PFSK-1 (cell line): Measurements from ENCODE around the gene CEMIP.

Experiments
- FOXP2 ChIP-seq: optimal IDR thresholded peaks from 2 replicates; pipeline ENCODE3; 2011; ENCODE audit warnings: borderline replicate concordance, control low read depth, inconsistent platforms; ENCODE audit not compliant: insufficient read depth; ENCODE audit errors: extremely low read length, extremely low read depth
- POLR2AphosphoS5 ChIP-seq: IDR thresholded peaks from 2 replicates; pipeline ENCODE4 v1.6.1; 2012; ENCODE audit warnings: low read depth, mild to moderate bottlenecking, control low read depth, low read length, moderate library complexity
- SIN3A ChIP-seq: IDR thresholded peaks from 2 replicates; pipeline ENCODE4 v1.6.1; 2012; ENCODE audit warnings: mild to moderate bottlenecking, low read length, moderate library complexity, borderline replicate concordance; ENCODE audit not compliant: insufficient read depth
- TAF1 ChIP-seq: IDR thresholded peaks from 2 replicates; pipeline ENCODE4 v1.6.1; 2012; ENCODE audit warnings: low read length, control low read depth, borderline replicate concordance; ENCODE audit not compliant: insufficient read depth
- TF ChIP-seq, protein P1 (sequence below), 2 experiments: IDR thresholded peaks; 2 replicates each; pipeline versions ENCODE4 v1.6.1 to v1.8.0; 2011 to 2012; ENCODE audit warnings: low read depth in 2 of 2, low read length in 2 of 2, control low read depth in 1 of 2, inconsistent platforms in 1 of 2, mild to moderate bottlenecking in 1 of 2, moderate library complexity in 1 of 2; ENCODE audit not compliant: insufficient read depth in 1 of 2

DNA sequence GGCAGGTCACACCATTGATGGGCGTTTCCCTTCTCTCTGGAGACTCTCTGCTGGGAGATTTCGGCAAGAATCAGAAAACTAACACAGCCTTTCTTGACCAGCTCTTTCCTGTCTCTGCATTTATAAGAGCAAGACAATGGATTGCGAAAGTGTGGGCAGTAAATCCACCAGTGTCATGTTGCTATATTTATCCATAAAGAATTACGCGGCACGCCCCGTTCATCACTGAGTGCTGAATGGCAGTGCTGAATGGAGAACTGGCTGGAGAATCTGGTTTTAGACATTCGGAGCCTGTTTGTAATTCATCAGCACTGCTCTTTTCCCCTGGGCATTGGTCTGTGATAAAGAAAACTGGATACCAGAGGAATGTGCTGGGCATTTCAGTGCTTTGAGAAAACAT is 2.0 kb upstream of the CEMIP start:
- no peak for TF ChIP-seq POLR2AphosphoS5
- TF ChIP-seq FOXP2 = no peak
- TF ChIP-seq, protein P1, sequence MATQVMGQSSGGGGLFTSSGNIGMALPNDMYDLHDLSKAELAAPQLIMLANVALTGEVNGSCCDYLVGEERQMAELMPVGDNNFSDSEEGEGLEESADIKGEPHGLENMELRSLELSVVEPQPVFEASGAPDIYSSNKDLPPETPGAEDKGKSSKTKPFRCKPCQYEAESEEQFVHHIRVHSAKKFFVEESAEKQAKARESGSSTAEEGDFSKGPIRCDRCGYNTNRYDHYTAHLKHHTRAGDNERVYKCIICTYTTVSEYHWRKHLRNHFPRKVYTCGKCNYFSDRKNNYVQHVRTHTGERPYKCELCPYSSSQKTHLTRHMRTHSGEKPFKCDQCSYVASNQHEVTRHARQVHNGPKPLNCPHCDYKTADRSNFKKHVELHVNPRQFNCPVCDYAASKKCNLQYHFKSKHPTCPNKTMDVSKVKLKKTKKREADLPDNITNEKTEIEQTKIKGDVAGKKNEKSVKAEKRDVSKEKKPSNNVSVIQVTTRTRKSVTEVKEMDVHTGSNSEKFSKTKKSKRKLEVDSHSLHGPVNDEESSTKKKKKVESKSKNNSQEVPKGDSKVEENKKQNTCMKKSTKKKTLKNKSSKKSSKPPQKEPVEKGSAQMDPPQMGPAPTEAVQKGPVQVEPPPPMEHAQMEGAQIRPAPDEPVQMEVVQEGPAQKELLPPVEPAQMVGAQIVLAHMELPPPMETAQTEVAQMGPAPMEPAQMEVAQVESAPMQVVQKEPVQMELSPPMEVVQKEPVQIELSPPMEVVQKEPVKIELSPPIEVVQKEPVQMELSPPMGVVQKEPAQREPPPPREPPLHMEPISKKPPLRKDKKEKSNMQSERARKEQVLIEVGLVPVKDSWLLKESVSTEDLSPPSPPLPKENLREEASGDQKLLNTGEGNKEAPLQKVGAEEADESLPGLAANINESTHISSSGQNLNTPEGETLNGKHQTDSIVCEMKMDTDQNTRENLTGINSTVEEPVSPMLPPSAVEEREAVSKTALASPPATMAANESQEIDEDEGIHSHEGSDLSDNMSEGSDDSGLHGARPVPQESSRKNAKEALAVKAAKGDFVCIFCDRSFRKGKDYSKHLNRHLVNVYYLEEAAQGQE (IDR thresholded peaks at IDR 0.05; ENCODE audit: insufficient read depth in 1 of 2, low read depth in 2 of 2, low read length in 2 of 2) = no peak
- no peak for TF ChIP-seq TAF1
- no peak for TF ChIP-seq SIN3A
